NCI-H2029 (cell line): ENCODE data around the gene ARHGEF16.

Experiments used
- DNase-seq: peaks from one replicate; lab custom pipeline; 2025; lab: John Stamatoyannopoulos, UW

ARHGEF16 gene

DNA sequence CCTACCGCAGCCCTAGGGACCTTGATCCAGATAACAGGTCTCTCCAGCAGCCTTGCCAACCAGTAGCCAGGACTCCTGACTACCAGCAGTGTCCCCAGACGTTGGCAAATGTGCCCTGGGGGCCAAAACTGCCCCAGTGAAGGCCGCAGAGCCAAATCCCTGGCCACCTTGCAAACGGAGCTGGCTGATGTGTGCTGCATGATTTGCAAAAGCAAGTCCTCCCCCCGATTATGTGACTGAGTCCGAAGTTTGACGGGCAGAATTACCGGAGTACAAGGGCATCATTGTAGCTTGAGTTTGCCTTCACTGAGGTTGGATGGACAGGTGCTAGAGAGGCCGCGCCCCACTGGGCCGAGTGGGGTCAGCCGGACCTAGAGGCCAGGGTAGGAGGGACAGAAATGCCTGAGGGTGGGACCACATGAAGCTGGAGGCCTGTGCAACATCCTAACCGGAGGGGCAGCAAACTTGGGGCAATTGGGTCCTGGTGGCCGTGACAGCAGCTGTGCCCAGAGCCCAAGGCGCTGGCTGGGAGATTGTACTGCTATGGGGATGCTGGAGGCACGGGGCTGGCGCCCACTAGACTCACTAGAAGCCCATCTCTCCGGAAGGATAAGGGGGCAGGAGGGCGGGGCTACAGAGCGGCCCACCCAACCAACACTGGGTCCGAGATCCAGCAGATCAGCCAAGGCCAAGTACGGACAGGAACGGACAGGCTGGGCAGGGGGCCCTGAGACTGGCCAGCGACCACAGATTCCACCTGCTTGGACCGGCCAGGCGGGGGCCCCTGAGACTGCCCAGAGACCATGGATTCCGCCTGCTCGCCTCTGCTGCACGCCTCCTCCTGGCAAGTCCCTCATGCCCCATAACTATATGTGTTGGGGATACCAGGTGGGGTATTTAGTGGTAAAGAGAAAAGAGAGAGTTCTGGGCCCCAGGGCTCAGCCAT, 2.8 kb downstream of the ARHGEF16 start:
- DNase-seq = no peak

DNA sequence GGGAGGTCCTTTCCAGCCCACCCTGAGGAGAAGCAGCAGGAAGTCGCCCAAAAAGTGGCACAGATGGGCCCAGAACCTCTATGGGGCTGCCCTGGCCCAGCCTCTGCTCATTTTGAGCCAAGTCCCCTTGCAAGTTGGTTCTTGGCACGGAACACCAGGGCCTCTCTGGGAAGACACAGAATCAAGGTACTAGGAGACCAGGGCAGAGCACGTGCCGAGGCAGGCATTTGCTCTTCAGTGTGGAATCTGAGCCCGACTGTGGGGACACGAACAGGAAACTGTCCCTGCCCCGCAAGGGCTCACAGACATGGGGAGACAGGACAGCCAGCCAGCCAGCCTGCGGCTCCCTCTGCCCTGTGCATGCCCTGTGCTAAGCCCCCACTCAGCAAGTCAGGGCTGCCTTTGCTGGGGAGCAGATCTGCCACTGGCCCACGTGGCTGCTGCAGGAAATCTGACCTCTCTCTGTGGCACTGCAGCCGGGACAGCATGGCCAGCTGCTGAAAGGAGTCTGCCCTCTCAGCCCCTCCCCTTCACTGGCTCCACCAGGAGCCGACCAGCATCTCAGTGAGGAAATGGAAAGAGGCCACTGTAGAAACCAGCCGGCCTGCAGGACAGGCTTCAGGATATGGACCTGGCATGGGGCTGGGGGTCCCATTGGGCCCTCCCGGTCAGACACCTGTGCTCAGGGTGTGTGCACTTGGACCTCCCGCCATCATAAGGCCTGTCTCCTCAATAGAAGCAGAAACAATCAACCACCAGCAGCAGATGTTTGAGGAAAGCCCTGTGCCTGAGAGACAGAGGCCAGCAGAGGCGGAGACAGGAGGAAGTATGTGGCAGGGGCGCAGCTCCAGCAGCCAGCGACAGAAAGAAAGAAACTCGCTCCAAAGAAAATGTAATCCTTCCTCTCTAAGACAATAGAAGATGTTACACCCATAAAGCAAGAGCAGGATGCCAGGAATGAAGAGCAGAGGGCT, 3.7 kb downstream of the ARHGEF16 start:
- no peak for DNase-seq

DNA sequence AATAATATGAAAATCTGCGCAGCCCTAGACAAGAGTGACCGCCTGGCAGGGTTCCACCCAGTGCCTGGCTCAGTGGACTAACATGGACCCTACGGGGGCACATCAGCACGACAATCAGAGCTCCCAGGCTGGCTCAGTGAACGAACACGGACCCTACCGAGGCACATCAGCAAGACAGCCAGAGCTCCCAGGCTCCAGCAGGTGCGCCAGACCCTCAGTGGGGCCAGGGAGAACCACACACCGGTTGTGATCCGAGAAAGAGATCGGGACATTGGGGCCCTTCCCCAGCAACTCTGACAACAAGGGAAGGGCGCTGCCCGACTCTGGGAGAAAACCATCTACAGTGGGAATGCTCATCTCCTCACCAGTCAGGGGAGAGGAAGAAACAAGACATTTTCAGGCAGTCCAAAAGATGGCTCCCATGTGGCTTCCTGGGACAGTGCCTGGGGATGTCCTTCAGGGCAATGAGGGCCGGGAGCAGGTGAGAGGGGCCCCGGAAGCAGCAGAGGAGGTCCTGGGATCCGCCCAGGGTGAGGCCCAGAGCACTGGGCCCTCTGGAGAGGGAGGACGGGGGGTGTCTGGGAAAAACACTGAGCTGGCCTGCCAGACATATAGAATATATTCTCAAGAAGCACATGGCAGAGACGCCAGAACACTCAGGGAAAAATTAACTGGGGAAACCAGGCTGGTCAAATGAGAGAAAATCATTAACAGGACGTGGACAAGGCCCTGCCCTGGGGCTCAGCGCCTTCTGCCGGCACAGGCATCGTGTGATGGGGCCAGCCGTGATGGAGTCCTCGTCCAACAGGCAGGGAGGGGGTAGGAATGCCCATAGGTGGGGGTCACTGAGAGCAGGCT, 4.8 kb downstream of the ARHGEF16 start:
- DNase-seq = no peak

DNA sequence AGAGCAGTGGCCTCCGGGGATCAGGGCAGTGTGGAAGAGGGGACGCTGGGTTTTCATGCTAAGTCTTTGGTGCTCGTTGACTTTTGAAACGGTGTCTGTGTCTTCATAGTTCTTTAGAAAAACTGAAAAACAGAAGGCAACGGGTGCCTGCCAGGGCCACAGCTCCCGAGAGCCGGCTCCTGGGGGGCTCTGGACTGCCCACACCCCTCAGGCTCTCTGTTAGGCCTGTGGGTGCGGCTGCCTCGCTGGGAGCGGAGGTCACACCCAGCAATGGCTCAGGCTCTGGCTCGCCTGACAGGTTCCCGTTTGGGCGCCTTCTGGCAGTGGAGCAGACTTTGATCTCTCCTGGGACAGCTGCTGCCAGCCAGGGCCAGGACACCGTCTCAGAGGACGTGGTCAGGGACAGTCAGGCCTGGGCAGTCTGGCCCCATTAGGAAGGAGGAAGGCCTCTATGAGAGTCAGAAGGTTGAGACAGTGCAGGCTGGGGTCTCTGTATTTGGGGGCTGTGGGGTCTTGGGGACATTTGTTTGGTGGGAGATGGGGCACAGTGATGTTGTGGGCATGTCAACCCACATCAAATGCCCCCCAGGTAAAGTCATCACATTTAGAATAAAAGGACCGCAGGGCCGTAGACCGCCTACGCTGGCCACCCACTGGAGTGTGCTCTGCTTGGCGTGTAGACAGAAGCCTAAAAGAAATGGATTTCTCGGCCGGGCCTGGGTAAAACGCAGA, 5.6 kb downstream of the ARHGEF16 start:
- no peak for DNase-seq

DNA sequence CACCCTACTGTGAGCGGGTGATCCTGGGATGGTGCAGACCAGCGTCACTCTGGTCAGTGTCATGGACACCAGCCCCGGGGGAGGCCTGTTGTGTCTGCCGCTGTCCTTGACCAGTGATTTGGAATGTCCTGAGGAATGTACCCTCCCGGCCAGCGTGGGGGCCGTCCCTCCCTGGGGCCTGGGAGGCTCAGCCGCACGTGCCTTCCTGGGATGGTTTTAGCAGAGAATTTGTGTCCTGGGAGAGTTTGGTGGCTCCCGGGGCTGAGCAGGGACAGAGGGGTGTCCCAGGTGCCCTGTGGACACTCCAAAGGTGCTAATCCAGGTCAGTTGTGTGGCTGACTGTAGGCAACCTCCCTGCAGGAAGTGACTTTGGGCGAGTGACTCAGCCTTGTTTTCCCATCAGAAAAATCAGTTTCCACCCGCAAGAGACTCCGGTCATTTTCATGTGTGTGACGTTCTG, 6.2 kb downstream of the ARHGEF16 start:
- DNase-seq = no peak

DNA sequence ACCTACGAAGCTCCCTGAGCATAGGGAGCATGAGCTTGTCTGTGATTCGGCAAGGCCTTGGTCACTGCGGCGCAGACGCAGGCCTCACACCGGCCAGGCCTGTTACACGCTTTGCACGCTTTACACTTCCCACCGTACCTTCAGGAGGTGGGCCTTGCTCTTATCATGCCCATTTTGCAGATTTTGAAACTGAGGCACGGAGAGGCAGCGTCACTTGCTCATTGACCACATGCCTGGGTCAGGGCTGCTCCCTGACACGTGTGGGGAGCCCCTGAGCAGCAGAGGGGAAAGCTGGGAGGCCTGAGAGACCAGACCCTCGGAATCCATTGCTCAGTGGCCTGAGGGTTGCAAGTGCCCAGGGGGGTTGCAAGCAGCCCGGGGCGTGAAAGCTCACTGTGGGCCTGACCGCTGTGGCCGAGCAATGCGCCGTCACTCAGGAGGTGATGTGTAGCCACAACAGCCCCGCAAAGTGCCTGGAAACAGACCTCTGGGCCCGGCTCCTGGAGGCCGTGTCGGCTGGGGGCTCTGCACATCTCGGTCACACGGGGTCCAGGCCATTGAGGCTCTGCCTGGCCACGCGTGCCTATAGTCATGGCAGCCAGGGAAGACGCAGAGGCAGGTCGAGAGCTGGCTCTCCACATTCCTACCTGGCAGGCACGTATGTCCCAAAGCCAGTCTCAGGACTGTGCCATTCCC, 6.9 kb downstream of the ARHGEF16 start:
- no peak for DNase-seq

DNA sequence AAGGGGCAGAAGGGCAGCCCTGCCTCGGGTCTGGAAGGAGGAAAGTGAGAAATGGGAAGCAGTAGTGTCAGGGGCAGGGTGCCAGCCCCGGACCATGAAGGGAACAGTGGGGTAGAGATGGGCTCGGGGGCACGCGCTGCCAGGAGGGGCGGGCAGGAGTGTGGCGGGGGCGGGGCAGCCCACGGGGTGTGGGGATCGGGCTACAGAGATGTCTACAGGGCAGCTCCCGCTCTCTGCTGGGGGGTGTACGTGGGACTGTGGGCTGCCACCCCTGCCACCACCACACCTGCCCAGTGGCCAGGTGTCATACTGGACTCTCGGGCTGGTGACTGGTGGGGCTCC, 7.4 kb downstream of the ARHGEF16 start:
- DNase-seq = no peak

DNA sequence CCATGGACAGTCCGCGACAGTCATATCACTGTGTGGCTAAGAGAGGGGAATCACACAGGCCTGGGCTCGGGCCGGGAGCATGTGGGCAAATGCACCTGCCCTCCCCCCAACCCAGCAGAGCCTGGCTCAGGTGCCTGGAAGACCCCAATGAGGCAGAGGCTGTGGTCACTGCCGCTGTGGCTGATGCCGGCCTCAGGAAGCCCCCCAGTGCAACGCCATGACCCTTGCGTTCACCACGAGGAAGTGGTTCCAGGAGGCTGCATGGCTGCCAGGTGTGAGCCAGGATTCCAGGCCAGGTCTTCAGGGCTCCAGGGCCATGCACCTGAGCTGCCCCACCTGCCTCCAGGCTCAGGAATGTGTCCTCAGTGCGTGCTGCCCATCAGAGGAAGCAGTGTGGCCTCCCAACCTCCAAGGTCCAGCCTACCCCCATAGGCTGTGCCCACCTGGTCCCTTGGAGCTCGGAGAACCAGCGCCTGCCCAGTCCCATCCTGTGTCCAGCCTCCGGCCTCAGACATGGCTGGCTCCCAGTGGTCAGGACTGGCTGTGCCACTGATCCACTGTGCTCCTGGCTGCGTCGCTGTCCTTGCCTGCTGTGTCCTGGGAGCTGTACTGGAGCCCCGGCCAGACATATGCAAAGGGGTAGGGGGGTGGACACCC, 8.0 kb downstream of the ARHGEF16 start:
- no peak for DNase-seq

DNA sequence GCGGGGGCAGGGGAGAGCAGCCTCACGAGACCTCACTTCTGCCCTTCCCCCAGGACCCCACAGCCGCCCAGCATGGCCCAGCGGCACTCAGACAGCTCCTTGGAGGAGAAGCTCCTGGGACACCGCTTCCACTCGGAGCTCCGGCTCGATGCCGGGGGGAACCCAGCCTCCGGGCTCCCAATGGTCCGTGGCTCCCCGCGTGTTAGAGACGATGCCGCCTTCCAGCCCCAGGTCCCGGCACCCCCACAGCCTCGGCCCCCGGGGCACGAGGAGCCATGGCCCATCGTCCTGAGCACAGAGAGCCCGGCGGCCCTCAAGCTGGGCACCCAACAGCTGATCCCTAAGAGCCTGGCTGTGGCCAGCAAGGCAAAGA, 8.5 kb downstream of the ARHGEF16 start:
- DNase-seq = no peak

DNA sequence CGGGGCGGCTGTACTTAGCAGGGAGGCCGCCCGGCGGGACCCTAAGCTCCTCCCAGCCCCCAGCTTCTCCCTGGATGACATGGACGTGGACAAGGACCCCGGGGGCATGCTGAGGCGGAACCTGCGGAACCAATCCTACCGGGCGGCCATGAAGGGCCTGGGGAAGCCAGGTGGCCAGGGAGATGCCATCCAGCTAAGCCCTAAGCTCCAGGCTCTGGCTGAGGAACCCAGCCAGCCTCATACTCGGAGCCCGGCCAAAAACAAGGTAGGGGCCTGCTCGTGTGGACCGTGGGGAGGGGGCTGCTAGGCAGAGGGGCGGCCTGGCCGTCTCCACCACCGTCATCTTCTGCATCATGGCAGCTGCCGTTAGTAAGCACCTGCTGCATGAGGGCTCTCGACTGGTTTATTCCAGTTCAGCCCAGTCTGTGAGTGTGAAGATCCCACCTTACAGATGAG, 9.0 kb downstream of the ARHGEF16 start:
- DNase-seq = no peak

DNA sequence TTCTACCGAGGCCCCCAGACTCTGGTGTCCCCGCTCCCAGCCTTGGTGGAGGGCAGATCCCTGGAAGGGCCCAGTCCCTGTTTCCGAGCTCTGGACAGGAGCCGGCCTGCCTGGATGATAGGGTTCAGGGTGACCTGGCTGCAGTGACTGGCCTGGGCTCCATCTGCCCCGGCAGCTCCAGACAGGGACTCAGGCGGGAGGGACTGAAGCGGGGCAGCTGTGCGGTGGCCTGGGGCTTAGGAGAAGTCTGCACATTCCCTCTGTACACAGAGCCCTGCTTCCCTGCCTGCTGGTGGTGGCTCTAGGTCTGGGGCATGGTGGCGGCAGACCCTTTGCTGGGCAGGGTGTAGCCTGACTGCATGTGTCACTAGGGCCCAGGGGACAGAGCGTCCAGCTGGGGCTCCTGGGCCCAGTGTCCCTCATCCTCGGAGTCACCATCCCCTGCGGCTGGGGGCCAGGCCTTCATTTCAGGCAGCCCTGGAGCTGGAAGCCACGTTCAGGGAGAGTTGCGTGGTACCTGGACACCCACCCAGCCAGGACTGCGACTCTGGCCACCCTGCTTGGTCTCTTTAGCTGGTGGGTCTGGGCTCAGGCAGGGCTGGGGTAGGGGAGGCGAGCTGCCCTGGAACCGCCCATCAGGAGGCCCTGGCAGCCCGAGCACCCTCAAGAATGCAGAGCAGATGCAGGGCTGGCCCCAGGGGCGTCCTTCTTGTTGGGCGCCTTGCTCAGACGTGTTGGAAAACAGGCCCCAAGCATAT, 9.6 kb downstream of the ARHGEF16 start:
- DNase-seq = no peak

DNA sequence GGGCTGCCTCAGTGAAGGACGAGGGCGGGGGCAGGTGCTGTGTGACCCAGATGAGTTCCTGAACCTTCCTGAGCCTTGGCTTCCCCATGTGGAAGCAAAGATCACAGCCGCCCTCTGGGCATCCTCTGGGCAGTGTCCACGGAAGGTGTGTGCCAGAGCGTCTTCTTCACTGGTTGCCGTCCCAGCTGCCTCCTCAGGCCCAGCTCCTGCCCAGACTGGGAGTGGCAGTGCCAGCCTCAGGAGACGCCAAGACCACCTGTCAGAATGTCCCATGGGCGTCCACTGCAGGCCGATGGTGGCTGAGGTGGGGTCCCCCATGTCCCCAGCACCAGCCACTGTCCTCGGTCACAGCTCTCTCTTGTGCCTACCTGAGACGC, 10.2 kb downstream of the ARHGEF16 start:
- no peak for DNase-seq

DNA sequence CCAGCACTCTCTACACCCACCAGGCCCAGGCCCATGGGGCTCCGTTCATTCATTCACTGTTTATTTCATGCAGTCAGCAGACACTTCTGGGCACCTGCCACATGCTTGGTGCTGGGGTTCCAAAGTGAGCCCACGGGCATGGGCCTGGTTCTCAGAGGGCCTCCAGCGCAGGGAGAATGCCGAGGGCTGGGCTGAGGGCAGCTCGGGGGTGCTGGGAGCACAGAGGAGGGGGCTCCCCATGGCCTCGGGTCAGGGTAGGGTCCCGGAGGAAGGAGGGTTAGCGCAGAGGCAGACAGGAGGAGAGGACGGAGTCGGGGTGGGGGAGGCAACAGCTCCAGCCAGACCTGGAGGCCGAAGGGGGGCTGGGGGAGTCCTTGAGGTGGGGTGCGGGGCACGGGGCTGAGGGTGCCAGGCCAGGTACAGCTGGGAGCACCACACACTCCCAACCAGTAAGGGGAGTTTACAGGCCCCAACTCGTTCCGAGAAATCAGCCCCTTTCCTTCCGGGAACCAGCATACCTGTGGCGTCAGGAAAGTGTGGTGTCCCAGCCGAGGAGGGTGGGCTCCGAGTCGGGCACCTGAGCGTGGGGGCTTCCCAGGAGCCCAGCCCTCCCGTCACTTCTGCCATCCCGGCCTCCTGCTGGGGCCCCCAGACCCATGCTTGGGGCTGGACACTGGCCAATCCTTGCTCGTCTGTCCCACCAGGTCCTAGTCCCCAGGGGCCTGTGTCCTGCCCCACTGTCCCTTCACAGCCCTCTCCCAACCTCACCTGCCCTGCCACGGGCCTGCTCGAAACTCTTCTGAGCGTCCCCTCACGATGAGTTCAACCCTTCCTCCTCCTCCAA, 10.8 kb downstream of the ARHGEF16 start:
- no peak for DNase-seq

DNA sequence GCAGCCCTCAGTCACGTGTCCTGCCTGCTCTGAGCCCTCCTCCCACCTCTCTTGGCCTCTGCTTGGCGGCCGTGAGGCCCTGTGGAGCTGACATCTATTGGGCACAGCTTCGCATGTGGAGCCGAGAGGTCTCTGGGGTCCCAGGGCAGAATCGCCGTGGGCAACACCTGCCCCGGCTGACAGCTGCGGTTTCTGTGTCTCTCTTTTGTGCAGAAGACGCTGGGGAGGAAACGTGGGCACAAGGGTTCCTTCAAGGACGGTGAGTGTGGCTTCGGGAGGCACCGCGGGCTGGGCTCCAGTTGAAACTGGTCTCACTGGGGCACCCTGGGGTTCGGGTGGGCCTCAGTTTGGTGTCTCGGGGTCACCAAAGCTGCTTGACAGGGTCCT, 11.5 kb downstream of the ARHGEF16 start:
- no peak for DNase-seq

DNA sequence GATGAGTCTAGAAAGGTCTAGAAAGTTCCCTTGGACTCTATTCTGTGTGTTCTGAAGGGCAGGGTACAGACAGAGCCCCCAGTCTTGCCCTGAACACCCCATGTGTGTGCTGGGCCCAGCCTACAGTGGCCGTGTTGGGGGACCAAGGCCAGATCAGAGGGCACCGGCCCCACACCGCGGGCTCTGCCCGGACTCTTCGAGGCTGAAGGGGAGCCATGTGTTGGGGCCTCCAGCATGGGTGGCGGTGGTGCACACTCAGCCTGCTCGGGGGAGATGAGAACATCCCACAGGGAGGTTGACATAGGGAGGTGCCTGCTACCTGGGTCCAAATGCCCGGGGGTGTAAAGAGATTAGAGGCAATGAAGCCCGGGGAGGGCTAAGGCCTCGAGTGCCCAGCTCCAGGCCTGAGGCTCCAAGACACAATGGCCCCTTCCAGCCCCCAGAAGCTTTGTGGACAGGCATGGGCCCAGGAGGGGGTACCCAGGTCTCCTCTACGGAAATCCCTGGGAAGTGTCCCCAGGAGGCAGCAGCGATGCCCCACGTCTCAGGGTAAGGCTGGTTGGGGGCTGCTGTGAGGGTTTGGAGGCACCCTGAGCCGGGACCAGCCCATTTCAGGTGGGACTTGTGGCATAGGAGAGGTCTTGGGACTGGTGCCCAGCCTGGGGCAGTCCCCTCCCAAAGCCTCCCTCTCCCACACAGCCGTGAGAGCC, 12.1 kb downstream of the ARHGEF16 start:
- no peak for DNase-seq

DNA sequence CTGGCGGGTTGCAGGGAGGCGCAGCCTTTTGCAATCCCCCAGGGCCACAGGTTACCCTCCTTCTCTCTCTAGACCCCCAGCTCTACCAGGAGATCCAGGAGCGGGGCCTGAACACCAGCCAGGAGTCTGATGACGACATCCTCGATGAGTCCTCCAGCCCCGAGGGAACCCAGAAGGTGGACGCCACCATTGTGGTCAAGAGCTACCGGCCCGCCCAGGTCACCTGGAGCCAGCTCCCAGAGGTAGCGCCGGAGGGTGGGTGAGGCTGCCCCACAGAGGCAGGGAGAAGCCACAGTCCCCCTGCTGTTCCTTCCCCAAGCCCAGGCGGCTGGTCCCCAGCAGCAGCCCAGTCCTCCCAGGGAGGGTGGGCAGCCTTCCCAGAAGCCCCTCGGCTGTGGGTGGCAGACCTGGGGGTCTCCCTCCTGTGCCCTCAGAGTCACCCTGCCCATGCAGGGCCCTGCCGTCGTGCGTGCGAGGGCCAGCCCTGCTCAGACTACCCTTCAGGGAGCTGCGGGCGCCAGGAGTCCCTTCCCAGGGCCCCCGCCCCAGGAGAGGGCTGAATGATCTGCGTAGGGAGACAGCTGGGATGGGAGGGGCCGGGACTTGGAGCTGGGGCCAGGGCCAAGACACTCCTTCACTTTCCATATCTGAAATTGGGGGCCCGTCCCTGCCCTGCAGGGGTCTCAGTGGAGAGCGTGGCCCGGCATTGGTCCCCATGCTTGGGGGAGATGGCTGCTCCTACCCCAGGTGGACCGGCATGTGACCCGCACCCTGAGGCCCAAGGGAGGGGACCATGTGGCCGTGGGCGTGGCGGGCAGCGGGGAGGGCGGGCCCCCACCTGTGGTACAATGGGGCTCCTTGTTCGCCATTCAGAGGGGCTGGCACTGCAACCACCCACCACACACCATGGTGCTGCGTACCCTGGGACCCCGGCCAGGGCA, 12.9 kb downstream of the ARHGEF16 start:
- no peak for DNase-seq
